Ramos (cell line): ENCODE data around the gene ATP13A3.

Experiments
- in situ Hi-C: fragments of 300-500 bp; cut with MboI; formaldehyde crosslinking; loops from one replicate; pipeline ENCODE4 v1.14.3; 2022; ENCODE audit warnings: low sequenced_read_pairs; ENCODE audit not compliant: unreplicated experiment

The ATP13A3 gene

GRCh38 chr3:194354315-194354714, 132.5 kb downstream of the ATP13A3 start:
- in situ Hi-C loops = no loop called here
